A673 (cell line): ENCODE data around the gene USF2.

Source experiments
- CTCF ChIP-seq: fragments of 300-800, 200-600 bp; sonication (generic); conservative IDR thresholded peaks from 2 replicates; pipeline ENCODE4 v1.5.1; 2017; ENCODE audit warnings: low read depth, mild to moderate bottlenecking, antibody characterized with exemption, low read length, moderate library complexity, mixed read lengths
- EZH2 ChIP-seq: fragments of 200-600 bp; sonication (generic); IDR thresholded peaks from 2 replicates; pipeline ENCODE4 v1.6.1; 2017; ENCODE audit warnings: borderline replicate concordance, low read depth, mild to moderate bottlenecking, mixed read lengths, antibody characterized with exemption, low read length; ENCODE audit not compliant: poor library complexity, severe bottlenecking

- no peak for TF ChIP-seq CTCF
- no peak for TF ChIP-seq EZH2
These were observed 44.8 kb downstream of the USF2 start for GRCh38 chr19:35313587-35313986.
